A673 (cell line): Measurements from ENCODE around the gene ARHGEF28. TPM values are rescaled to one million over a fixed set of nuclear protein-coding genes. Genes with fewer than 3 reads are reported as not detected.

ENCODE experiments used
- BruUV-seq: library from RNA; stranded (reverse); fragments of 400-500 nt; replicated peaks from 2 replicates; lab custom pipeline; 2021; lab: Mats Ljungman, UMichigan
- CTCF ChIA-PET: fragments of 300-600 bp; sonication (Branson Sonifier 250); formaldehyde crosslinking; loops from one replicate; lab custom pipeline; 2022; ENCODE audit warnings: antibody characterized with exemption; lab: Charles Lee
- POLR2A ChIA-PET: fragments of 300-600 bp; sonication (Branson Sonifier 250); formaldehyde crosslinking; loops from one replicate; lab custom pipeline; 2022; ENCODE audit warnings: antibody characterized with exemption; ENCODE audit not compliant: low non-redundant PET; lab: Charles Lee
- DNase-seq: peaks from one replicate; pipeline ENCODE4 v3.0.0-alpha.2; 2015; ENCODE audit warnings: low spot score
- H3K27ac ChIP-seq: fragments of 200-600 bp; sonication (generic); 2 replicates; pipeline ENCODE4 v1.5.1; 2016; ENCODE audit warnings: mixed run types, low read depth, mild to moderate bottlenecking, mixed read lengths, antibody characterized with exemption, low read length; ENCODE audit not compliant: poor library complexity, severe bottlenecking
- H3K27me3 ChIP-seq: fragments of 200-600 bp; sonication (generic); replicated peaks from 2 replicates; pipeline ENCODE4 v1.6.1; 2017; ENCODE audit warnings: mixed run types, low read depth, mild to moderate bottlenecking, mixed read lengths, antibody characterized with exemption, low read length; ENCODE audit not compliant: insufficient read depth, poor library complexity
- H3K36me3 ChIP-seq: fragments of 200-600 bp; sonication (generic); 2 replicates; pipeline ENCODE4 v1.6.1; 2016; ENCODE audit warnings: mixed run types, mild to moderate bottlenecking, mixed read lengths, antibody characterized with exemption, low read length; ENCODE audit not compliant: insufficient read depth, poor library complexity, severe bottlenecking
- H3K4me1 ChIP-seq: fragments of 200-600 bp; sonication (generic); 2 replicates; pipeline ENCODE4 v1.6.1; 2017; ENCODE audit warnings: mixed run types, mild to moderate bottlenecking, mixed read lengths, antibody characterized with exemption, low read length; ENCODE audit not compliant: insufficient read depth, poor library complexity, severe bottlenecking
- H3K4me3 ChIP-seq: fragments of 200-600 bp; sonication (generic); 2 replicates; pipeline ENCODE4 v1.5.1; 2016; ENCODE audit warnings: low read depth, mixed run types, mild to moderate bottlenecking, mixed read lengths, low read length; ENCODE audit not compliant: poor library complexity, severe bottlenecking
- H3K9me3 ChIP-seq: fragments of 200-600 bp; sonication (generic); 2 replicates; pipeline ENCODE4 v1.6.1; 2016; ENCODE audit warnings: mixed run types, low read depth, mild to moderate bottlenecking, mixed read lengths, antibody characterized with exemption, low read length; ENCODE audit not compliant: poor library complexity, severe bottlenecking
- EZH2 ChIP-seq: fragments of 200-600 bp; sonication (generic); IDR thresholded peaks from 2 replicates; pipeline ENCODE4 v1.6.1; 2017; ENCODE audit warnings: borderline replicate concordance, low read depth, mild to moderate bottlenecking, mixed read lengths, antibody characterized with exemption, low read length; ENCODE audit not compliant: poor library complexity, severe bottlenecking
- intact Hi-C: fragments of 100-400 bp; cut with micrococcal nuclease; formaldehyde crosslinking; loops from one replicate; pipeline ENCODE4 v1.10.0; 2022; ENCODE audit not compliant: unreplicated experiment
- total RNA-seq: library from RNA; stranded (reverse); gene quantifications from 2 replicates; pipeline ENCODE4 v1.2.3, GENCODE V29; 2021
- TF ChIP-seq, protein P1 (sequence below): fragments of 300-800, 200-600 bp; sonication (generic); conservative IDR thresholded peaks from 2 replicates; pipeline ENCODE4 v1.5.1; 2017; ENCODE audit warnings: low read depth, mild to moderate bottlenecking, antibody characterized with exemption, low read length, moderate library complexity, mixed read lengths

ARHGEF28 gene
- total RNA-seq, 1 experiment from 2014 or later, result 3.4 TPM

DNA sequence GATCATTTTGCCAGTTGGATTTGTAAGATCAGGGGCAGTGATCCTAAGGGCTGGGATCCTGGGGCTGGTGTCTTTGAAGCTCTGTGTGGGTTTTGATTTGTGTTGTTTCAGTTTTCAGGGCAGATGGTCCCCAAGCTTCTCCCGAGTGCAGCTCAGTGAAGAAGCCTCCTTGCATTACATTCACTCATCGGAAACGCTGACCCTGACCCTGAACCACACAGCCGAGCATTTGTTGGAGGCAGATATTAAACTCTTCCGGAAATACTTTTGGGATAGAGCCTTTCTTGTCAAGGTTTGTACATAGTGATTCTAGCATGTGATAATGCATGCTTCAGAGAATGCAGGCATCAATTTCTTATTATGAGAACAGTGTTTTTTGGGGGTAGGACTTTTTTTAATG is 150.4 kb downstream of the ARHGEF28 start:
- no peak overlapping the region for H3K27ac ChIP-seq
- H3K9me3 ChIP-seq, result no peaks in the 10 kb centered on the region
- H3K4me1 ChIP-seq, result no peaks in the 10 kb centered on the region
- intact Hi-C loops, result no loop called here
- ChIA-PET CTCF (no interaction called here), POLR2A (no interaction called here)
- no peaks in the 10 kb centered on the region for H3K27me3 ChIP-seq
- TF ChIP-seq, protein P1, sequence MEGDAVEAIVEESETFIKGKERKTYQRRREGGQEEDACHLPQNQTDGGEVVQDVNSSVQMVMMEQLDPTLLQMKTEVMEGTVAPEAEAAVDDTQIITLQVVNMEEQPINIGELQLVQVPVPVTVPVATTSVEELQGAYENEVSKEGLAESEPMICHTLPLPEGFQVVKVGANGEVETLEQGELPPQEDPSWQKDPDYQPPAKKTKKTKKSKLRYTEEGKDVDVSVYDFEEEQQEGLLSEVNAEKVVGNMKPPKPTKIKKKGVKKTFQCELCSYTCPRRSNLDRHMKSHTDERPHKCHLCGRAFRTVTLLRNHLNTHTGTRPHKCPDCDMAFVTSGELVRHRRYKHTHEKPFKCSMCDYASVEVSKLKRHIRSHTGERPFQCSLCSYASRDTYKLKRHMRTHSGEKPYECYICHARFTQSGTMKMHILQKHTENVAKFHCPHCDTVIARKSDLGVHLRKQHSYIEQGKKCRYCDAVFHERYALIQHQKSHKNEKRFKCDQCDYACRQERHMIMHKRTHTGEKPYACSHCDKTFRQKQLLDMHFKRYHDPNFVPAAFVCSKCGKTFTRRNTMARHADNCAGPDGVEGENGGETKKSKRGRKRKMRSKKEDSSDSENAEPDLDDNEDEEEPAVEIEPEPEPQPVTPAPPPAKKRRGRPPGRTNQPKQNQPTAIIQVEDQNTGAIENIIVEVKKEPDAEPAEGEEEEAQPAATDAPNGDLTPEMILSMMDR, result no peak
- TF ChIP-seq EZH2, result no peak
- H3K36me3 ChIP-seq, result no peaks in the 10 kb centered on the region
- DNase-seq, result no peak
- H3K4me3 ChIP-seq, result no peak overlapping the region
- BruUV-seq, result no TSS peak

- Histone ChIP-seq H3K9me3 (no peaks in the 10 kb centered on the region), H3K4me3 (no peak overlapping the region), H3K27me3 (no peaks in the 10 kb centered on the region), H3K36me3 (no peaks in the 10 kb centered on the region), H3K4me1 (no peaks in the 10 kb centered on the region), H3K27ac (no peak overlapping the region)
- no peak for TF ChIP-seq EZH2
- TF ChIP-seq, protein P1, result no peak
- POLR2A ChIA-PET, result no interaction called here
- no TSS peak for BruUV-seq
- CTCF ChIA-PET, result no interaction called here
- no peak for DNase-seq
- intact Hi-C loops, result no loop called here
These were observed 151.2 kb downstream of the ARHGEF28 start for GRCh38 chr5:73777192-73777591.

DNA sequence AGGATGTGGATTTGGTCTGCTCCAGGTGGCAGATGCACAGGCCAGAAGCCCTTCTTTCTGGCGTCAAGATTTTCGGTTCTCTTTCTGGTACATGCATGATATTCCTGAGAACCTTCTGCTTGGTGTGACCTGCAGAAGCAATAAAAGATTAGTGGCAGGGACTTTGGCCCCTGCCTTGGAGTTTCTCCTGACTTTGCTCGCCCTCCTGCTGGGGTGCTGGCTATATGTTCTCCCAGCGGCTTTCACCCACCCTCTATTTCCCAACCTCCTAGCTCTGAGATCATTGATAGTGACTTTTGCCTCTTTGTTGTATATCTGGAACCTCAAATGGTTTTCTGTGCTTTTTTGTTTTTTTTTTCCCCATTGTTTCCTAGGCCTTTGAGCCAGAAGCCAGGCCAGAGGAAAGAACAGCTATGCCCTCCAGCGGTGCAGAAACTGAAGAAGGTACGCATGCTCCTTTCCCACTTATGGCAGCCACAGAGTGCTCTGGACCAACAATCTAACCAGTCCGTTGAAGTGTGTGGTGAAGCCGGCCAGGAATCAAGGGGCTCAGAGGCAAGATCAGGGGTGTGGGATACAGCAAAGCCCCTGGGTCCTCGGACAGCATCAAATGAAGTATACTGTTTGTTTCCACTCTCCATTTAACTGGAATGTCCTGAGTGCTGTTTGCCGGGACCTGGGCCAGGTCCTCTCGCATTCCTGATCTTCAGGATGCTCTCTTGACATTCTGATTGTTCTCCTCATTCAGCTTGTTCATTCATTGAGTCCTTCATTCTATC is 154.5 kb downstream of the ARHGEF28 start:
- H3K4me3 ChIP-seq, result no peak overlapping the region

More for the DNA sequence above, 154.5 kb downstream of the ARHGEF28 start:
- CTCF ChIA-PET, result no interaction called here
- POLR2A ChIA-PET, result interaction anchor here (0.7 kb wide), 1 partner anchor 261 kb away, joined by 6 read pairs; no protein-coding TSS in a partner anchor
- intact Hi-C loops, result no loop called here
- Histone ChIP-seq H3K27ac (no peak overlapping the region), H3K9me3 (no peaks in the 10 kb centered on the region), H3K4me1 (no peaks in the 10 kb centered on the region), H3K27me3 (no peaks in the 10 kb centered on the region), H3K36me3 (no peaks in the 10 kb centered on the region)
- DNase-seq, result no peak
- TF ChIP-seq EZH2, result no peak
- BruUV-seq, result no TSS peak
